ENCODE data around the gene GPR142. TPM values are rescaled to one million over a fixed set of nuclear protein-coding genes. Genes with fewer than 3 reads are reported as not detected.

GPR142 gene
- total and polyA plus RNA-seq, 2 of the 13 experiments (the other 11 are each of a cell fraction or from before 2014, with no cell fraction given): not detected

GRCh38 chr17:74344658-74345057, 22.6 kb upstream of the GPR142 start:
- TF ChIP-seq ZNF317 (CRISPR knock-in tag; IDR thresholded peaks at IDR 0.05): no peak
- TF ChIP-seq THAP8 (CRISPR knock-in tag; IDR thresholded peaks at IDR 0.05; ENCODE audit: borderline replicate concordance): no peak
- no peak for TF ChIP-seq ZSCAN25 (CRISPR knock-in tag; IDR thresholded peaks at IDR 0.05)
- TF ChIP-seq SUZ12 (IDR thresholded peaks at IDR 0.05; ENCODE audit: low read depth, low read length): no peak
- TF ChIP-seq MZF1 (CRISPR knock-in tag; IDR thresholded peaks at IDR 0.05; ENCODE audit: borderline replicate concordance): no peak
- TF ChIP-seq ZNF501 (CRISPR knock-in tag; IDR thresholded peaks at IDR 0.05): no peak
- TF ChIP-seq NFIB (CRISPR knock-in tag; IDR thresholded peaks at IDR 0.05; ENCODE audit: borderline replicate concordance): no peak
- no peak for TF ChIP-seq ZIK1 (CRISPR knock-in tag; IDR thresholded peaks at IDR 0.05; ENCODE audit: borderline replicate concordance, low read depth)
- TF ChIP-seq ZNF776 (CRISPR knock-in tag; IDR thresholded peaks at IDR 0.05): no peak
- TF ChIP-seq ZBTB49 (CRISPR knock-in tag; IDR thresholded peaks at IDR 0.05; ENCODE audit: borderline replicate concordance): no peak
- TF ChIP-seq FOXA1 (IDR thresholded peaks at IDR 0.05): no peak
- TF ChIP-seq FOXA1 (CRISPR knock-in tag; IDR thresholded peaks at IDR 0.05): no peak
- TF ChIP-seq DZIP1 (CRISPR knock-in tag; IDR thresholded peaks at IDR 0.05): no peak
- TF ChIP-seq HNF1B (CRISPR knock-in tag; IDR thresholded peaks at IDR 0.05): no peak
- TF ChIP-seq HBP1 (CRISPR knock-in tag; IDR thresholded peaks at IDR 0.05; ENCODE audit: low read depth): no peak
- Histone ChIP-seq H2AFZ (ENCODE audit: low read length) (no peak overlapping the region), H3K36me3 (replicated peaks in 1 of 2; ENCODE audit: control insufficient read depth in 1 of 2, insufficient read depth in 2 of 2, low read length in 2 of 2) (no peaks in the 10 kb centered on the region), H3K9ac (ENCODE audit: insufficient read depth, low read depth, low read length) (no peak overlapping the region), H4K20me1 (ENCODE audit: insufficient read depth, low read length) (no peaks in the 10 kb centered on the region), H3K27ac (ENCODE audit: extremely low read length, insufficient read depth, low read length) (no peak overlapping the region), H3K4me3 (replicated peaks in 1 of 3; ENCODE audit: insufficient read depth in 1 of 3, low read depth in 2 of 3, low read length in 3 of 3) (no peak overlapping the region), H3K79me2 (ENCODE audit: insufficient read depth, low read length) (no peaks in the 10 kb centered on the region), H3K27me3 (ENCODE audit: control insufficient read depth in 1 of 2, insufficient read depth in 2 of 2, low read length in 2 of 2) (peaks cover 14 to 61% of the 10 kb centered on the region in 2 experiments), H3K4me1 (ENCODE audit: insufficient read depth, low read length) (peaks cover 10% of the 10 kb centered on the region), H3K9me3 (ENCODE audit: low read length) (no peaks in the 10 kb centered on the region), H3K4me2 (ENCODE audit: low read depth, low read length) (no peak overlapping the region)
- BruUV-seq (replicated peaks): no TSS peak
- in situ Hi-C loops (cut with HindIII; ENCODE audit: extremely low pct_ligation_motif_present, low pct_unique_long_range_greater_than_20kb) (no loop called here), intact Hi-C loops (cut with micrococcal nuclease; ENCODE audit: unreplicated experiment) (no loop called here)
- POLR2A ChIA-PET: no interaction called here
- WGBS (ENCODE audit: low lambda C conversion rate): 56% methylated on average over 21 of the region's 21 CpGs
- FAIRE-seq (no peak), ATAC-seq (no peak), DNase-seq (ENCODE audit: low spot score) (no peak)
- CTCF ChIA-PET (ENCODE audit: low intra/inter-chr PET ratio, low total read pairs): no interaction called here

Measured in HepG2 (cell line).